Small intestine (tissue), 7 donors: ENCODE measurements around the gene PRKCA. TPM values are rescaled to one million over a fixed set of nuclear protein-coding genes. Genes with fewer than 3 reads are reported as not detected.
A peak's percentile ranks its signal among the peaks of the same experiment; 100 is the strongest.

Source experiments
- DNase-seq, 2 donors: peaks; one replicate each; pipeline versions ENCODE4 v3.0.0 to v3.0.0-alpha.2; 2013
- FAIRE-seq: peaks from 2 replicates; lab custom pipeline; 2012; peaks lifted over from hg19 to GRCh38; lab: Jason Lieb, UNC
- H3K27ac ChIP-seq, 3 donors: one replicate each; pipeline ENCODE4 v1.5.1; 2013; ENCODE audit warnings: low read length in 2 of 3, mild to moderate bottlenecking in 2 of 3, control low read depth in 1 of 3, inconsistent platforms in 1 of 3, low read depth in 1 of 3, moderate library complexity in 1 of 3
- H3K27me3 ChIP-seq, 3 donors: one replicate each; pipeline ENCODE4 v1.6.1; 2013; ENCODE audit warnings: low read length in 3 of 3, inconsistent platforms in 1 of 3; ENCODE audit not compliant: control insufficient read depth in 3 of 3, insufficient read depth in 3 of 3
- H3K36me3 ChIP-seq, 3 donors: one replicate each; pipeline ENCODE4 v1.6.1; 2013; ENCODE audit warnings: low read length in 3 of 3, inconsistent platforms in 1 of 3, low read depth in 1 of 3, mild to moderate bottlenecking in 1 of 3, moderate library complexity in 1 of 3; ENCODE audit not compliant: control insufficient read depth in 3 of 3, insufficient read depth in 2 of 3
- H3K4me1 ChIP-seq, 3 donors: one replicate each; pipeline ENCODE4 v1.6.1; 2013; ENCODE audit warnings: low read length in 2 of 3, inconsistent platforms in 1 of 3, low read depth in 1 of 3, mild to moderate bottlenecking in 1 of 3, moderate library complexity in 1 of 3; ENCODE audit not compliant: control insufficient read depth in 3 of 3, insufficient read depth in 2 of 3
- H3K4me3 ChIP-seq, 3 donors: one replicate each; pipeline ENCODE4 v1.5.1; 2013; ENCODE audit warnings: low read length in 3 of 3, control low read depth in 1 of 3, inconsistent platforms in 1 of 3, low read depth in 1 of 3, mild to moderate bottlenecking in 1 of 3, moderate library complexity in 1 of 3
- H3K9me3 ChIP-seq, 2 donors: one replicate each; pipeline ENCODE4 v1.6.1; 2013; ENCODE audit warnings: low read depth in 1 of 2, low read length in 1 of 2; ENCODE audit not compliant: control insufficient read depth in 2 of 2, insufficient read depth in 1 of 2
- WGBS, 3 donors: extraction: QIAGEN DNeasy Blood & Tissue Kit; methylation state at CpG; one replicate each; pipeline ENCODE4 v1.1.7; 2013; 5-methylcytosine and 5-hydroxymethylcytosine counted together
- polyA plus RNA-seq, 4 donors: library from polyadenylated mRNA; stranded (reverse) in 3 of 4; unstranded in 1 of 4; fragments of 200-250 nt in 3 of 4; fragments of 120-200 nt in 1 of 4; gene quantifications; one replicate each; pipeline versions ENCODE4 v1.2.1 to v1.2.3, GENCODE V29; 2013
- donor health status: healthy with polysubstance abuse.
- donor health status: control.
- donor health status: control.
- donor health status: Bipolar disorder and iron deficiency.
- donor health status: healthy.

PRKCA gene
- polyA plus RNA-seq, 4 donors = 11.3 to 26.6 (median 22.9) TPM

DNA sequence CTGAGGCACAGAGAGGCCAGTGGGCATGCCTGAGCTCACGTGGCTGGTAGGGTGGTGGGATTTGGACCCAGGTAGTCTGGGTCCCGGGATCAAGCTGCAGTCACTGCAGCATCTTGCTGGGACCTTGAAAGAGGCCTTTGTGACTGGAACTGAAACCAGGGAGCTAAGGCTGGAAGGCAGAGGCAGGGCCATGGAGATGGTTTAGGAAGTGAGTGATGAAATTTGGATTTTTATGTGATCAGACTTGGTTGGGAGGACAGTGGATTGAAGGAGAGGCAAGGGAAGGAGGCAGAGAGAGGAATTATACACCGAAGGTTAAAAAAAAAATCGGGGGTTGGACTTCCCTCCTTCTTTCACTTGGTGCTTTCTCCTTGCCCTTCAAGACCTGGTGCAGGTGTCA is 277.1 kb downstream of the PRKCA start:
- FAIRE-seq = no peak
- WGBS, 3 donors = 74 to 80% (median 79%) methylated on average over 4 of the region's 4 CpGs
- Histone ChIP-seq H3K27me3 (no peaks in the 10 kb centered on the region), H3K27ac (peak overlapping the region in 1 of 3 donors; percentile 26), H3K4me1 (peaks cover 0 to 9% (median 0%) of the 10 kb centered on the region in 3 donors), H3K4me3 (no peak overlapping the region), H3K36me3 (peaks cover 0 to 14% (median 0%) of the 10 kb centered on the region in 3 donors), H3K9me3 (peaks cover 0 to 8% of the 10 kb centered on the region in 2 donors)
- no peak for DNase-seq

DNA sequence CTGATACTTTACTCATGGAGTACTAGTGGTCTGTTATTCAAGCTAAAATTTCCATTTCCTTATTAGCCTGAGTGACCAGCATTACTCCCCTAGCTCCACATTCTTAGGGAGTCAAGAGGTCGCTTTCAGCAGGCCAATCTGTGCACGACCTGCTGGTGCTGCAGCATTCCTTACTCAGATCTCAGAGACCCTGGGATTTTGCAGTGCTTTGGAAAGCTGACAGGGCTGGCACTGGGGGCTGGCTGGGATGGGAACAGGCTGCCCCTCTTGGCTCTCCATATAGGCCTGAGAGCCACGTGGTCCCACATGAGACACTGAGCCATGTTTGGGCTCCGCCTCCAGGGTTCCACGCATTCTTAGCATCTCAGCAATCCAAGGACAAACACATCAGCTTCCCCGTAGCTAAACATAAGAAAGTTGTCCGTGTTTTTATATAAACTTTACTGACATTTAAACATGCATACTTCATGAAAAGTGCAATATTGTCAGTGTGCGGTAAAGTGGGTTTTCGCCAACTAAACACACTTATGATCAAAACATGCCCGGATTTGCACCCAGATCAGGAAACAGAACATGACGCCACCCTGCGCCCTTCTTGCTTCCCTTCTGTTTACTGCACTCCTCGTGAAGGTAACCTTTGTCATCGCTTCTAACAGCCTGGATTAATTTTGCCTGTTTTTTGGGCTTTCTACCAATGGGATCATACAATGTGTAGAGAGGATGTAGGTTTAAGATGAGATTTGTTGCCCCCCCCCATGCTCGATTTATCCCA is 278.0 kb downstream of the PRKCA start:
- H3K36me3 ChIP-seq = peaks cover 0 to 14% (median 0%) of the 10 kb centered on the region in 3 donors
- peaks cover 0 to 8% of the 10 kb centered on the region in 2 donors for H3K9me3 ChIP-seq
- DNase-seq (no peak), FAIRE-seq (no peak)
- 57 to 79% (median 78%) methylated on average over 15 of the region's 15 CpGs for WGBS, 3 donors
- peaks cover 0 to 9% (median 0%) of the 10 kb centered on the region in 3 donors for H3K4me1 ChIP-seq
- H3K4me3 ChIP-seq = no peak overlapping the region
- no peaks in the 10 kb centered on the region for H3K27me3 ChIP-seq
- peak overlapping the region in 1 of 3 donors; percentile 50 for H3K27ac ChIP-seq

DNA sequence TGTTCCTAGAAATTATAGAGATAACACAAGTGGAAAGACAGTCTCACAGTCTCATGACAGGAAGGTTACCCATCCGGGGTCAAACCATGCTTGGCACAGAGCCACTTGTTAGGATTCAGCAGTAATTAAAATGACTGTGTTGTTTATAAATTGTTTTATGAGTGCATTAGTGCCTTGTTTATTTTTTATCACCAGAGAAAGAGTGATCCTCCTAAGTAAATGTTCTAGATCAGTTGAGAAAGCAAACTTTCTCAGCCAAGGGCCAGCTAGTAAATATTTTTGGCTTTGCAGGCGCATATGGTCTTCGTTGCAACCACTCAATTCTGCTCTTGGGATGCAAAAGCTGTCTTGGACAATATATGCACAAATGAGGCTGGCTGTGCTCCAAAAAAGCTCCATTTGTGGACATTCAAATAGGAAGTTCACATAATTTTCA is 278.6 kb downstream of the PRKCA start:
- DNase-seq (peak; percentile 30 to 32), FAIRE-seq (no peak)
- Histone ChIP-seq H3K9me3 (peaks cover 0 to 8% of the 10 kb centered on the region in 2 donors), H3K27me3 (no peaks in the 10 kb centered on the region), H3K4me1 (peaks cover 0 to 9% (median 0%) of the 10 kb centered on the region in 3 donors), H3K4me3 (no peak overlapping the region), H3K36me3 (peaks cover 0 to 14% (median 0%) of the 10 kb centered on the region in 3 donors), H3K27ac (peak overlapping the region in 1 of 3 donors; percentile 50)
- 44 to 70% (median 62%) methylated on average over 3 of the region's 3 CpGs for WGBS, 3 donors

DNA sequence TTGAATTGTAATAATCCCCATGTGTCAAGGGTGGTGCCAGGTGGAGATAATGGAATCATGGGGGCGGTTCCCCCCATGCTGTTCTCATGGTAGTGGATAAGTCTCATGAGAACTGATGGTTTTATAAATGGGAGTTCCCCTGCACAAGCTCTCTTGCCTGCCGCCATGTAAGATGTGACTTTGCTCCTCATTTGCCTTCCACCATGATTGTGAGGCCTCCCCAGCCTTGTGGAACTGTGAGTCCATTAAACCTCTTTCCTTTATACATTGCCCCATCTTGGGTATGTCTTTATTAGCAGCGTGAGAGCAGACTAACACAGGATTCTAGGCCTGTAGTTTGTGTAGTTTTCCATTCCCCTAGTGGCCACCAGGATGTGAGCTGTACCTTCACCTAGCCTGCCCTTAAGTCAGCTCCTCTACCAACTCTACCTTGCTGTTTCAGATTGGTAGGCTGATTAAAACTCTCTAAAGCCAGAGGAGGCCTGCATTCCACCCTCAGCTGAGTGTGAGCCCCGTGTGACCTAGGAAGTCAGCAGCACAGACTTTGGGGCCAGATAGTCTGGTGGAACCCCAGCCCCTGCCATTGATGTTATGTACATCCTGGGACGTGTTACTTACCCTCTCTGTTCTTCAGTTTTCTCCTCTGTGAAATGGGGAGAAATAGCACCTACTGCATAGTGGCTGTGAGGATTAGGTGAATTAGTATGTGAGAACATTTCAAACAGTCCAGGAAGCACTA is 280.1 kb downstream of the PRKCA start:
- Histone ChIP-seq H3K27me3 (no peaks in the 10 kb centered on the region), H3K27ac (no peak overlapping the region), H3K4me1 (peaks cover 0 to 9% (median 0%) of the 10 kb centered on the region in 3 donors), H3K9me3 (peaks cover 0 to 8% of the 10 kb centered on the region in 2 donors), H3K4me3 (no peak overlapping the region), H3K36me3 (peaks cover 0 to 14% (median 0%) of the 10 kb centered on the region in 3 donors)
- 90 to 95% (median 93%) methylated on average over 5 of the region's 5 CpGs for WGBS, 3 donors
- DNase-seq (no peak), FAIRE-seq (no peak)

DNA sequence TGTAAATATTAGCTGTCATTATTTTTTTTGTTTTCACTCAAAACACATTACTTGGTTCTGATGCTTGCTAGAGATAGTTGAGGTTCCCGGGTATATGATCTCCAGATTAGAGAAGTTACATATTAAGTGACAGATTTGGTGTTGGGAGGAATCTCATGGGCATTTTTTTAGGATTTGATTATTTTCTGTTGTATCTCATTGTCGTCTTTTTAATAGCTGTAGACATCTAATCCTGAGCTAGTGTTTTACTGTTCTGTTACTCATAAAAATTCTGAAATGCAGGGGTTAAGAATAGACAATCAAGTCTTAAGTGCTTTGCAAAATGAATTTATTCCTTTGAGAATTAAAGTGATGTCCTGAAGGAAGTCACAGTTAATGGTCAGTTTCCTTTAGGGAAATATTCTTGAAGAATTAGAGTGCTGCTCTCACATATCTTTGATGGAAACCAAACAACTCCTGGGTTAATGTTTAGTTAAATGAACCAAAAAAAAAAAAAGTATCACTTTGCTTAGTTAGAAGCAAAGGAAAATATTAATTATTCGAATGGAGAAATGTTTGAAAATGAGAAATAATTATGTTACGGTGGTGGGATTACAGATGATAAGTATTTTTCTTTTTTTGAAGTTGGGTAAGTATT is 280.8 kb downstream of the PRKCA start:
- no peak overlapping the region for H3K4me3 ChIP-seq
- DNase-seq (no peak), FAIRE-seq (no peak)
- WGBS, 3 donors = 70 to 80% (median 79%) methylated on average over 4 of the region's 4 CpGs
- no peak overlapping the region for H3K27ac ChIP-seq
- H3K9me3 ChIP-seq = peaks cover 0 to 8% of the 10 kb centered on the region in 2 donors
- H3K27me3 ChIP-seq = no peaks in the 10 kb centered on the region
- H3K4me1 ChIP-seq = peaks cover 0 to 9% (median 3%) of the 10 kb centered on the region in 3 donors
- peaks cover 0 to 9% (median 0%) of the 10 kb centered on the region in 3 donors for H3K36me3 ChIP-seq

DNA sequence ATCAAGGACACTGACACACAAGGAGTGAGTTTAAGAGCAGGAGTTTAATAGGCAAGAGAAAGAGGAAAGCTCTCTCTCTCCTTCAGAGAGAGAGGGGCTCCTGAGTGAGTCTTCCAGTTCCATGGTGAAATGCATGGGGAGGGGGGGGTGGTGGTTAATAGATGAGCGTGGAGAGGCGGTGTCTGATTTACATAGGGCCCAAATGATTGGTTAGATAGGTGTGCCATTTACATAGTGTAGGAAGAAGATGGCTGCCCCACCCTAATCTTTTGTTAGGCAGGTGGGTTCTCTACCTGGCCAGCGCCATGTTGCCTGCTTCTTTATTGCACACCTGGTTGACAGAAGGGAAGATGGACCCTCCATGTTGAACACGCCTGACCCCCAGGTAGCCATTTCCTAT is 282.5 kb downstream of the PRKCA start:
- Histone ChIP-seq H3K27me3 (no peaks in the 10 kb centered on the region), H3K9me3 (peaks cover 0 to 8% of the 10 kb centered on the region in 2 donors), H3K27ac (no peak overlapping the region), H3K36me3 (no peaks in the 10 kb centered on the region), H3K4me1 (peaks cover 0 to 9% (median 3%) of the 10 kb centered on the region in 3 donors), H3K4me3 (no peak overlapping the region)
- WGBS, 3 donors = 97 to 99% (median 98%) methylated on average over 4 of the region's 4 CpGs
- DNase-seq (no peak), FAIRE-seq (no peak)

DNA sequence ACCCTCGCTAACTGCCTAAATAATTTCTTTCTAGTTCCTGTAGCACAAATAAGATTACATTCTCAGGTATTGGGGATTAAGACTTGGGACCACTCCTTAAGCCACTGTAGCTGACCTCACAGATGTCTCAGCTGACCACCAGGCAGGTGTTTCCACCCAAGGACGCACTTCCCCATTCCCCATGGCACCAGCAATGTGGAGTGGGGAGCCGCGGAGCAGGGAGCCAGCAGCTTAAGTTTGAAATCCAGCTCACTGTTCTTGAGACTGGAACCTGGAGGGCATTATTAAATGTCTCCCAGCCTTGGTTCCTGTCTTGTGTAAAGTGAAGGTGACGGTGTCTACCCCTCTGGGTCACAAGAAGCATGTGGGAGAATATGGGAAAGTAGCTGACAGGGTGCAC is 283.1 kb downstream of the PRKCA start:
- Histone ChIP-seq H3K4me3 (no peak overlapping the region), H3K4me1 (peaks cover 0 to 9% (median 3%) of the 10 kb centered on the region in 3 donors), H3K9me3 (peaks cover 0 to 8% of the 10 kb centered on the region in 2 donors), H3K36me3 (no peaks in the 10 kb centered on the region), H3K27ac (no peak overlapping the region), H3K27me3 (no peaks in the 10 kb centered on the region)
- no peak for FAIRE-seq
- 86 to 93% (median 91%) methylated on average over 5 of the region's 5 CpGs for WGBS, 3 donors
- no peak for DNase-seq

DNA sequence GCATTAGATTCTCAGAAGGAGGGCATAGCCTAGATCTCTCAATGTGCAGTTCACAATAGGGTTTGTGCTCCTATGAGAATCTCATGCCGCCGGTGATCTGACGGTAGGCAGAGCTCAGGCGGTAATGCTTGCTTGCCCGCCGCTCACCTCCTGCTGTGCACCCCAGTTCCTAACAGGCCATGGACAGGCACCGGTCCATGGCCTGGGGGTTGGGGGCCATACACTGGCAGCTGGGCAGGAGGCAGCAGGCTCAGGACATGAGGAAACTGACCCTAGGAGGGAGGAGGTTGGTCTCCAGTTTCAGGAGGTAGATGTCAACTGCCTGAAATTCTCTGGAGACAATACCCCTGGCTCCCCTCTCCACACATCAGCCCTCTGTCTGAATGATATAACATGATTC is 287.5 kb downstream of the PRKCA start:
- Histone ChIP-seq H3K4me3 (no peak overlapping the region), H3K27ac (no peak overlapping the region), H3K9me3 (no peaks in the 10 kb centered on the region), H3K27me3 (no peaks in the 10 kb centered on the region), H3K4me1 (peaks cover 0 to 3% (median 0%) of the 10 kb centered on the region in 3 donors), H3K36me3 (no peaks in the 10 kb centered on the region)
- DNase-seq (no peak), FAIRE-seq (no peak)
- 98 to 99% (median 99%) methylated on average over 7 of the region's 7 CpGs for WGBS, 3 donors
